ENCODE measurements around the gene PDE9A. TPM values are rescaled to one million over a fixed set of nuclear protein-coding genes. Genes with fewer than 3 reads are reported as not detected.
"Not testable (repeated sequence)": the region's sequence is repeated elsewhere in the genome, so short reads cannot be mapped to it uniquely, and the experiment has no call there.

Gene PDE9A
- polyA plus RNA-seq, 1 experiment: 0.09 TPM

DNA sequence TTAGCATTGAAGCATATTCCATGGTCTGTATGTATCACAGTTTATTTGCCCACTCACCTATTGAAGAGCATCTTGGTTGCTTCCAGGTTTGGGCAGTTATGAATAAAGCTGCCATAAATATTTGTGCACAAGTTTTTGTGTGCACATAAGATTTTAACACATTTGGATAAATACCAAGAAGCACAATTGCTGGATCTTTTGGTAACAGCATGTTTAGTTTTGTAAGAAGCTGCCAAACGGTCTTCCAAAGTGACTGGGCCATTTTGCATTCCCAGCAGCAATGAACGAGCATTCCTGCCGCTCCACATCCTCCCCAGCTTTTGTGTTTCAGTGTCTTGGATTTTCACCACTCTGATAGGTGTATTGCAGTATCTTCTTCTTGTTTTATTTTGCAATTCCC lies 62.7 kb downstream of the PDE9A start:
- Histone ChIP-seq H3K36me3 (ENCODE audit: control insufficient read depth, insufficient read depth, low read length) (no peaks in the 10 kb centered on the region), H3K4me3 (ENCODE audit: low read depth, low read length) (no peak overlapping the region), H3K27me3 (ENCODE audit: control insufficient read depth, insufficient read depth, low read length) (no peaks in the 10 kb centered on the region)
- TF ChIP-seq, protein P1, sequence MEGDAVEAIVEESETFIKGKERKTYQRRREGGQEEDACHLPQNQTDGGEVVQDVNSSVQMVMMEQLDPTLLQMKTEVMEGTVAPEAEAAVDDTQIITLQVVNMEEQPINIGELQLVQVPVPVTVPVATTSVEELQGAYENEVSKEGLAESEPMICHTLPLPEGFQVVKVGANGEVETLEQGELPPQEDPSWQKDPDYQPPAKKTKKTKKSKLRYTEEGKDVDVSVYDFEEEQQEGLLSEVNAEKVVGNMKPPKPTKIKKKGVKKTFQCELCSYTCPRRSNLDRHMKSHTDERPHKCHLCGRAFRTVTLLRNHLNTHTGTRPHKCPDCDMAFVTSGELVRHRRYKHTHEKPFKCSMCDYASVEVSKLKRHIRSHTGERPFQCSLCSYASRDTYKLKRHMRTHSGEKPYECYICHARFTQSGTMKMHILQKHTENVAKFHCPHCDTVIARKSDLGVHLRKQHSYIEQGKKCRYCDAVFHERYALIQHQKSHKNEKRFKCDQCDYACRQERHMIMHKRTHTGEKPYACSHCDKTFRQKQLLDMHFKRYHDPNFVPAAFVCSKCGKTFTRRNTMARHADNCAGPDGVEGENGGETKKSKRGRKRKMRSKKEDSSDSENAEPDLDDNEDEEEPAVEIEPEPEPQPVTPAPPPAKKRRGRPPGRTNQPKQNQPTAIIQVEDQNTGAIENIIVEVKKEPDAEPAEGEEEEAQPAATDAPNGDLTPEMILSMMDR (IDR thresholded peaks at IDR 0.05; ENCODE audit: insufficient read depth, low read depth, low read length): no peak
- POLR2A ChIA-PET: no interaction called here
- CTCF ChIA-PET: no interaction called here
- DNase-seq (ENCODE audit: low read depth): no peak

DNA sequence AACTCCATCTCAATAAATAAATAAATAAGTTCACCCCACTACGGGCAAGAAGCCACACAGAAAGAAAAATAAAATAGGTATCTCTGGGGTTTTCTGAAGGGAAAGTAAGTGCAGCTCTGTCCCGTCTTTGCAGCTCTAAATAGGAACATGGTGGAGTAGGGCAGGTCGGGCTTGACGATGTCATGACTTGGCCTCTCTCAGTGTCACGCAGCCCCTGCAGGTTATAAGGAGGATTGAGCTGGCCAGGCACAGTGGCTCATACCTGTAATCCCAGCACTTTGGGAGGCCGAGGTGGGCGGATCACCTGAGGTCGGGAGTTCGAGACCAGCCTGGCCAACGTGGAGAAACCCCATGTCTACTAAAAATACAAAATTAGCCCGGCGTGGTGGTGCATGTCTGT lies 67.1 kb downstream of the PDE9A start:
- POLR2A ChIA-PET; H3K4me3 ChIP-seq (ENCODE audit: low read depth, low read length); H3K36me3 ChIP-seq (ENCODE audit: control insufficient read depth, insufficient read depth, low read length); H3K27me3 ChIP-seq (ENCODE audit: control insufficient read depth, insufficient read depth, low read length); CTCF ChIA-PET; DNase-seq (ENCODE audit: low read depth): not testable (repeated sequence)

DNA sequence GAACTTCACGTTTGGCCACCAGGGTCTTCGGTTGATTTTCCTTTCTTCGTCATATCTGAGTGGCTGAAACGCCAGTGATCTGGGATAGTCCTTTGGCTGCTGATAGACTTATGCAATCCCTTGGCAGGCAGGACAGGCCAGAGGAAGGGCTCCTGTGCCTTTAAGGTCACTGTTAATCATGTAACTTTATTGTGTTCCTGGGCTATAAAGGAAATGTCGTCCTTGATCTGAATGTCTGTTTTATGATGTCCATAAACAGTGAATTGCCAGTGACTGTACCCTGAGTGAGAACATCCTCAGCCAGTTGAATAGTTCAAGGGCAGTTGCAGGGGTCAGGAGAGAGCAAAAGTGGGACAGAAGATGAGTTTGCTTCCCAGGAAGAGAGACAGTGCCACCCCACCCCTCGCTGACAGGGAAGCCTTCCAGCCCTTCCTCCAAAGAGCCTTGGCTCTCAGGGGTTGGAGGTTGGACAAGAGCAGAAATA lies 68.0 kb downstream of the PDE9A start:
- no peaks in the 10 kb centered on the region for H3K36me3 ChIP-seq (ENCODE audit: control insufficient read depth, insufficient read depth, low read length)
- TF ChIP-seq, protein P1 (IDR thresholded peaks at IDR 0.05; ENCODE audit: insufficient read depth, low read depth, low read length): no peak
- CTCF ChIA-PET: no interaction called here
- H3K27me3 ChIP-seq (ENCODE audit: control insufficient read depth, insufficient read depth, low read length): no peaks in the 10 kb centered on the region
- H3K4me3 ChIP-seq (ENCODE audit: low read depth, low read length): no peak overlapping the region
- POLR2A ChIA-PET: no interaction called here
- DNase-seq (ENCODE audit: low read depth): no peak

DNA sequence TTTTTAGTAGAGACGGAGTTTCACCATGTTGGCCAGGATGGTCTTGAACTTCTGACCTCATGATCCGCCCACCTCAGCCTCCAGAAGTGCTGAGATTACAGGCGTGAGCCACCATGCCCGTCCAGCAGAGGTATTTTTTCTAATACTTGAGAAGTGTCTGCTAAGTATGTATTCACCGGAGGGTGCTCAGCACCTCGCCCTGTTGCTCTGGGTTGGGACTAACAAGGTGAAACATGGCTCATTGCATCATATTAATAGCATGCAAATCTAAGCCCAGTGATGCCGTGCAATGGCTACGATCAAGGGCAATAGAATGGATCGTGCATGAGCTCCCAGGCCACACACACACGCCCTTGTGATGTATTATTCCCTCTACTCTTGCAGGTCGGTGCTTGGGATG lies 68.7 kb downstream of the PDE9A start:
- POLR2A ChIA-PET: no interaction called here
- H3K4me3 ChIP-seq (ENCODE audit: low read depth, low read length): no peak overlapping the region
- CTCF ChIA-PET: no interaction called here

DNA sequence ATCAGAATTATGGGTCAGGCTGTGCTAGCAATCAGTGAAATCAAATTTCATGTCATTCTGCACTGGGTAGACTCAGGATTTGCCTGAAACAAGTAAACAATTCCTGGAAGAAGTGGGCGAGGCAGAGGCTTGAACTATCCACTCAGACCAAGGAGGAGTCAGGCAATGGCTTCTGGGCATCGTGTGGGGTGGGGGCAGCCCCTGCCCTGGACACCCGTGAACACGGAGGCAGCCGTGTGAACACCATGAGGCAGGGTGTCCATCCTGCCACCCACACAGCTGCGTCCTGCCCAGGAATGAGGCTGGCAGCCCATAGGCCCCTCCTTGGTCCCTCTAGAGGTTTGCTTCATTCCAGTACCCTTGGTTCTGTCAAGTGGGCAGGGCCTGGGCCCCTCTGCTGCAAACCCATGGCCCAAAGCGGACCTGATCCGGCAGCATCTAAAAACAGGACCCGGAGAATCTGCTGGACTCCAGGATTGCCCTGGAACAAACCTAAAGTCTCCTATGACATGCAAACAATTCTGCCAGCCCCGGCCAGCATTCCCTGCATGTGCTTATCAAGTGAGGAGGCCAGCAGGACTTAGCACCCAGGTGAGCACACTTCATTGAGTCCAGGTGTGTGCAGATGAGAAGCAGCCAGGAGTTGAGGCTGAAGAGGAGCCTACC lies 69.5 kb downstream of the PDE9A start:
- CTCF ChIA-PET: interaction anchor here (0.5 kb wide), 1 partner anchor 29 kb away, joined by 3 read pairs; no protein-coding TSS in a partner anchor
- Histone ChIP-seq H3K4me3 (ENCODE audit: low read depth, low read length) (no peak overlapping the region), H3K36me3 (ENCODE audit: control insufficient read depth, insufficient read depth, low read length) (no peaks in the 10 kb centered on the region), H3K27me3 (ENCODE audit: control insufficient read depth, insufficient read depth, low read length) (no peaks in the 10 kb centered on the region)
- POLR2A ChIA-PET: no interaction called here
- no peak for DNase-seq (ENCODE audit: low read depth)
- TF ChIP-seq, protein P1 (IDR thresholded peaks at IDR 0.05; ENCODE audit: insufficient read depth, low read depth, low read length): no peak

More for the DNA sequence above, 68.7 kb downstream of the PDE9A start:
- TF ChIP-seq, protein P1 (IDR thresholded peaks at IDR 0.05; ENCODE audit: insufficient read depth, low read depth, low read length): no peak
- Histone ChIP-seq H3K36me3 (ENCODE audit: control insufficient read depth, insufficient read depth, low read length) (no peaks in the 10 kb centered on the region), H3K27me3 (ENCODE audit: control insufficient read depth, insufficient read depth, low read length) (no peaks in the 10 kb centered on the region)
- DNase-seq (ENCODE audit: low read depth): no peak
